Activated T-helper 2 cell treated with anti-CD3 and anti-CD28 coated beads, Interferon-gamma antibody, Interleukin-2, Interleukin-4, amounts not matched to agents 10 μg/mL and 5 μg/mL and 100 μg/mL, durations not matched to agents 14 hours and 24 hours and 36 hours (primary cell): Measurements from ENCODE around the gene MAP3K7. TPM values are rescaled to one million over a fixed set of nuclear protein-coding genes. Genes with fewer than 3 reads are reported as not detected.

Source experiments
- DNase-seq: peaks from one replicate; pipeline ENCODE4 v3.0.0; 2021; ENCODE audit warnings: low spot score
- H3K27ac Mint-ChIP-seq: one replicate; pipeline ENCODE4 v1.8.0; 2021; ENCODE audit warnings: mixed read lengths
- H3K27me3 Mint-ChIP-seq: one replicate; pipeline ENCODE4 v1.8.0; 2021; ENCODE audit warnings: low read depth, mixed read lengths
- H3K36me3 Mint-ChIP-seq: one replicate; pipeline ENCODE4 v1.8.0; 2021; ENCODE audit warnings: low read depth, mixed read lengths
- H3K4me1 Mint-ChIP-seq: one replicate; pipeline ENCODE4 v1.8.0; 2021; ENCODE audit warnings: low read depth, mixed read lengths
- H3K4me3 Mint-ChIP-seq: one replicate; pipeline ENCODE4 v1.8.0; 2021; ENCODE audit warnings: low read depth, mild to moderate bottlenecking, moderate library complexity, mixed read lengths
- H3K9me3 Mint-ChIP-seq: one replicate; pipeline ENCODE4 v1.8.0; 2021; ENCODE audit warnings: mixed read lengths
- intact Hi-C: fragments of 100-400 bp; cut with micrococcal nuclease; formaldehyde crosslinking; loops from one replicate; pipeline ENCODE4 v1.15.1; 2023
- total RNA-seq: library from RNA; stranded (reverse); gene quantifications from 2 replicates; pipeline ENCODE4 v1.2.3, GENCODE V29; 2022

MAP3K7 gene
- total RNA-seq, result 30.5 and 32.1 TPM in 2 replicates

GRCh38 chr6:90586836-90587638 is at the start of gene MAP3K7:
TSS of gene MAP3K7 (minus strand) at chr6:90587072. CDS start at chr6:90586883, 189 bp downstream.
- peak within 1 kb of the TSS; percentile 94 for H3K4me3 Mint-ChIP-seq
- peaks cover 42% of the 10 kb centered on the region for H3K4me1 Mint-ChIP-seq
- peaks cover 4% of the 10 kb centered on the region for H3K36me3 Mint-ChIP-seq
- intact Hi-C loops, result loop anchor here (1.0 to 10.0 kb wide), 11 partner anchors 24 to 1624 kb away; partner anchors contain the start of genes CASP8AP2, LYRM2, MDN1 and PNRC1
- H3K27ac Mint-ChIP-seq, result peak within 1 kb of the TSS; percentile 95
- DNase-seq, result peak; percentile 93
- H3K27me3 Mint-ChIP-seq, result peaks cover 20% of the 10 kb centered on the region
- no peaks in the 10 kb centered on the region for H3K9me3 Mint-ChIP-seq

- DNase-seq, result no peak
- intact Hi-C loops, result no loop called here
- Mint-ChIP-seq H3K4me3 (no peak overlapping the region), H3K4me1 (no peaks in the 10 kb centered on the region), H3K9me3 (no peaks in the 10 kb centered on the region), H3K36me3 (no peaks in the 10 kb centered on the region), H3K27ac (no peak overlapping the region), H3K27me3 (peaks cover 17% of the 10 kb centered on the region)
These were observed 44.2 kb upstream of the MAP3K7 start for GRCh38 chr6:90631046-90631445.

GRCh38 chr6:90621581-90621980 is 34.7 kb upstream of the MAP3K7 start:
- Mint-ChIP-seq H3K4me3 (no peak overlapping the region), H3K4me1 (no peaks in the 10 kb centered on the region), H3K27me3 (peaks cover 46% of the 10 kb centered on the region), H3K27ac (no peak overlapping the region), H3K36me3 (no peaks in the 10 kb centered on the region), H3K9me3 (no peaks in the 10 kb centered on the region)
- intact Hi-C loops, result no loop called here
- DNase-seq, result no peak

GRCh38 chr6:90619221-90619620 is 32.3 kb upstream of the MAP3K7 start:
- no peaks in the 10 kb centered on the region for H3K9me3 Mint-ChIP-seq
- H3K36me3 Mint-ChIP-seq, result no peaks in the 10 kb centered on the region
- no peak overlapping the region for H3K27ac Mint-ChIP-seq
- intact Hi-C loops, result no loop called here
- no peak for DNase-seq
- no peaks in the 10 kb centered on the region for H3K4me1 Mint-ChIP-seq
- peaks cover 47% of the 10 kb centered on the region for H3K27me3 Mint-ChIP-seq
- H3K4me3 Mint-ChIP-seq, result no peak overlapping the region

GRCh38 chr6:90612313-90612680 is 25.4 kb upstream of the MAP3K7 start:
- Mint-ChIP-seq H3K9me3 (no peaks in the 10 kb centered on the region), H3K36me3 (no peaks in the 10 kb centered on the region), H3K4me1 (peaks cover 8% of the 10 kb centered on the region), H3K27ac (no peak overlapping the region), H3K27me3 (peaks cover 61% of the 10 kb centered on the region), H3K4me3 (peak overlapping the region; percentile 14)
- intact Hi-C loops, result no loop called here
- no peak for DNase-seq

GRCh38 chr6:90611543-90612312 is 24.9 kb upstream of the MAP3K7 start:
- Mint-ChIP-seq H3K9me3 (no peaks in the 10 kb centered on the region), H3K4me3 (peak overlapping the region; percentile 83), H3K4me1 (peaks cover 8% of the 10 kb centered on the region), H3K27ac (no peak overlapping the region), H3K27me3 (peaks cover 61% of the 10 kb centered on the region), H3K36me3 (no peaks in the 10 kb centered on the region)
- intact Hi-C loops, result loop anchor here (1.0 kb wide), 1 partner anchor 24 kb away; the partner anchor contains the start of gene MAP3K7
- DNase-seq, result no peak

GRCh38 chr6:90610751-90611542 is 24.1 kb upstream of the MAP3K7 start:
- DNase-seq, result no peak
- peaks cover 62% of the 10 kb centered on the region for H3K27me3 Mint-ChIP-seq
- intact Hi-C loops, result loop anchor here (1.0 kb wide), 1 partner anchor 24 kb away; the partner anchor contains the start of gene MAP3K7

GRCh38 chr6:90610301-90610750 is 23.5 kb upstream of the MAP3K7 start:
- intact Hi-C loops, result no loop called here
- Mint-ChIP-seq H3K4me3 (peak overlapping the region; percentile 78), H3K27ac (no peak overlapping the region), H3K36me3 (no peaks in the 10 kb centered on the region), H3K9me3 (no peaks in the 10 kb centered on the region), H3K27me3 (peaks cover 62% of the 10 kb centered on the region), H3K4me1 (peaks cover 9% of the 10 kb centered on the region)
- no peak for DNase-seq

More at GRCh38 chr6:90610751-90611542, 24.1 kb upstream of the MAP3K7 start:
- Mint-ChIP-seq H3K4me3 (peak overlapping the region; percentile 83), H3K36me3 (no peaks in the 10 kb centered on the region), H3K27ac (no peak overlapping the region), H3K4me1 (peaks cover 9% of the 10 kb centered on the region), H3K9me3 (no peaks in the 10 kb centered on the region)

GRCh38 chr6:90605749-90606340 is 19.0 kb upstream of the MAP3K7 start:
- H3K9me3 Mint-ChIP-seq, result no peaks in the 10 kb centered on the region
- no peaks in the 10 kb centered on the region for H3K36me3 Mint-ChIP-seq
- H3K4me3 Mint-ChIP-seq, result no peak overlapping the region
- peaks cover 7% of the 10 kb centered on the region for H3K4me1 Mint-ChIP-seq
- intact Hi-C loops, result no loop called here
- no peak for DNase-seq
- H3K27ac Mint-ChIP-seq, result no peak overlapping the region
- peaks cover 62% of the 10 kb centered on the region for H3K27me3 Mint-ChIP-seq

GRCh38 chr6:90604546-90604945 is 17.7 kb upstream of the MAP3K7 start:
- H3K27me3 Mint-ChIP-seq, result peaks cover 54% of the 10 kb centered on the region
- no peak overlapping the region for H3K4me3 Mint-ChIP-seq

GRCh38 chr6:90599151-90599550 is 12.3 kb upstream of the MAP3K7 start:
- no peak overlapping the region for H3K4me3 Mint-ChIP-seq
- H3K27ac Mint-ChIP-seq, result no peak overlapping the region
- intact Hi-C loops, result no loop called here
- H3K4me1 Mint-ChIP-seq, result peaks cover 8% of the 10 kb centered on the region
- H3K27me3 Mint-ChIP-seq, result peaks cover 51% of the 10 kb centered on the region
- no peaks in the 10 kb centered on the region for H3K36me3 Mint-ChIP-seq
- no peak for DNase-seq
- no peaks in the 10 kb centered on the region for H3K9me3 Mint-ChIP-seq

More at GRCh38 chr6:90604546-90604945, 17.7 kb upstream of the MAP3K7 start:
- Mint-ChIP-seq H3K27ac (no peak overlapping the region), H3K9me3 (no peaks in the 10 kb centered on the region), H3K36me3 (no peaks in the 10 kb centered on the region), H3K4me1 (peaks cover 1% of the 10 kb centered on the region)
- no peak for DNase-seq
- intact Hi-C loops, result no loop called here
